Right atrium auricular region (tissue), 2 donors: ENCODE results near the gene PLA2G4D. TPM values are rescaled to one million over a fixed set of nuclear protein-coding genes. Genes with fewer than 3 reads are reported as not detected.

Experiments used
- DNase-seq: peaks from one replicate; pipeline ENCODE4 v3.0.0-alpha.2; 2019; ENCODE audit warnings: low spot score
- H3K27ac ChIP-seq, 2 donors: fragments of 200-600 bp; sonication (generic); 1 replicate in 1 of 2; 2 replicates in 1 of 2; pipeline ENCODE4 v1.5.1; 2016 to 2019
- H3K27me3 ChIP-seq, 2 donors: fragments of 200-600 bp; sonication (generic); one replicate each; pipeline versions ENCODE4 v1.5.1 to v1.6.0; 2017 to 2019
- H3K36me3 ChIP-seq: fragments of 200-600 bp; sonication (generic); one replicate; pipeline ENCODE4 v1.5.1; 2016
- H3K4me1 ChIP-seq, 2 donors: fragments of 200-600 bp; sonication (generic); one replicate each; pipeline versions ENCODE4 v1.5.1 to v1.6.0; 2017 to 2019
- H3K4me3 ChIP-seq, 2 donors: fragments of 200-600 bp; sonication (generic); 1 replicate in 1 of 2; 2 replicates in 1 of 2; pipeline ENCODE4 v1.5.1; 2017 to 2019; ENCODE audit warnings: mild to moderate bottlenecking in 1 of 2, moderate library complexity in 1 of 2
- H3K9me3 ChIP-seq, 2 donors: fragments of 200-600 bp; sonication (generic); one replicate each; pipeline ENCODE4 v1.5.1; 2019
- CTCF ChIP-seq, 2 donors: fragments of 200-600 bp; sonication (generic); IDR thresholded peaks; one replicate each; pipeline ENCODE4 v1.5.1; 2019; ENCODE audit warnings: antibody characterized with exemption in 2 of 2
- total RNA-seq, 2 donors: library from RNA; depleted of rRNA; stranded (reverse); fragments of >200 nt; gene quantifications; one replicate each; pipeline ENCODE4 v1.1.0, GENCODE V29; 2016

PLA2G4D gene
- total RNA-seq, 2 donors from 2014 or later, result not detected

- Histone ChIP-seq H3K4me1 (no peaks in the 10 kb centered on the region), H3K36me3 (no peaks in the 10 kb centered on the region), H3K9me3 (no peaks in the 10 kb centered on the region), H3K4me3 (no peak overlapping the region), H3K27me3 (no peaks in the 10 kb centered on the region), H3K27ac (no peak overlapping the region)
- peak; percentile 32 for DNase-seq
- no peak for TF ChIP-seq CTCF (IDR thresholded peaks at IDR 0.05)
Measured at GRCh38 chr15:42134617-42135245, 40.4 kb upstream of the PLA2G4D start.

GRCh38 chr15:42133886-42134502 is 39.6 kb upstream of the PLA2G4D start:
- Histone ChIP-seq H3K27ac (no peak overlapping the region), H3K9me3 (no peaks in the 10 kb centered on the region), H3K36me3 (no peaks in the 10 kb centered on the region), H3K4me1 (no peaks in the 10 kb centered on the region), H3K27me3 (no peaks in the 10 kb centered on the region), H3K4me3 (no peak overlapping the region)
- peak in 1 of 2 donors; percentile 60 for TF ChIP-seq CTCF (IDR thresholded peaks at IDR 0.05)
- peak; percentile 36 for DNase-seq

- H3K27ac ChIP-seq, result no peak overlapping the region
- no peaks in the 10 kb centered on the region for H3K27me3 ChIP-seq
- H3K9me3 ChIP-seq, result no peaks in the 10 kb centered on the region
- peak; percentile 50 for DNase-seq
- H3K4me1 ChIP-seq, result no peaks in the 10 kb centered on the region
- no peaks in the 10 kb centered on the region for H3K36me3 ChIP-seq
- no peak overlapping the region for H3K4me3 ChIP-seq
- TF ChIP-seq CTCF (IDR thresholded peaks at IDR 0.05), result no peak
Measured at GRCh38 chr15:42133356-42133755, 39.0 kb upstream of the PLA2G4D start.

GRCh38 chr15:42131826-42132806 is 37.8 kb upstream of the PLA2G4D start:
- no peak for TF ChIP-seq CTCF (IDR thresholded peaks at IDR 0.05)
- H3K4me3 ChIP-seq, result no peak overlapping the region

GRCh38 chr15:42131006-42131405 is 36.6 kb upstream of the PLA2G4D start:
- TF ChIP-seq CTCF (IDR thresholded peaks at IDR 0.05), result no peak
- DNase-seq, result peak; percentile 46
- H3K27ac ChIP-seq, result no peak overlapping the region
- no peaks in the 10 kb centered on the region for H3K4me1 ChIP-seq
- H3K27me3 ChIP-seq, result no peaks in the 10 kb centered on the region
- no peak overlapping the region for H3K4me3 ChIP-seq
- no peaks in the 10 kb centered on the region for H3K9me3 ChIP-seq
- no peaks in the 10 kb centered on the region for H3K36me3 ChIP-seq

More at GRCh38 chr15:42131826-42132806, 37.8 kb upstream of the PLA2G4D start:
- DNase-seq, result peak; percentile 48
- H3K36me3 ChIP-seq, result no peaks in the 10 kb centered on the region
- no peaks in the 10 kb centered on the region for H3K9me3 ChIP-seq
- H3K27ac ChIP-seq, result no peak overlapping the region
- H3K27me3 ChIP-seq, result no peaks in the 10 kb centered on the region
- H3K4me1 ChIP-seq, result no peaks in the 10 kb centered on the region
